Activated naive CD4-positive, alpha-beta T cell treated with anti-CD3 and anti-CD28 coated beads, Interleukin-2, amount 50 U/mL, for 16 hours (primary cell): Measurements from ENCODE around the gene FAM171A1.
"Not testable (repeated sequence)": the region's sequence is repeated elsewhere in the genome, so short reads cannot be mapped to it uniquely, and the experiment has no call there.

Experiments used
- DNase-seq: peaks from one replicate; pipeline ENCODE4 v3.0.0-alpha.2; 2020

FAM171A1 gene

GRCh38 chr10:15314482-15315045 lies 56.5 kb downstream of the FAM171A1 start:
- no peak for DNase-seq

GRCh38 chr10:15313843-15314242 lies 57.2 kb downstream of the FAM171A1 start:
- DNase-seq = no peak

- no peak for DNase-seq
These were observed 58.0 kb downstream of the FAM171A1 start for GRCh38 chr10:15313047-15313446.

- DNase-seq = no peak
These were observed 59.4 kb downstream of the FAM171A1 start for GRCh38 chr10:15311569-15312280.

GRCh38 chr10:15310776-15311568 lies 60.1 kb downstream of the FAM171A1 start:
- no peak for DNase-seq

GRCh38 chr10:15309221-15309620 lies 61.9 kb downstream of the FAM171A1 start:
- DNase-seq = no peak

GRCh38 chr10:15306735-15307280 lies 64.3 kb downstream of the FAM171A1 start:
- no peak for DNase-seq

GRCh38 chr10:15305634-15306033 lies 65.5 kb downstream of the FAM171A1 start:
- DNase-seq = no peak

- DNase-seq = no peak
These were observed 65.9 kb downstream of the FAM171A1 start for GRCh38 chr10:15305161-15305560.

- not testable (repeated sequence) for DNase-seq
These were observed 68.7 kb downstream of the FAM171A1 start for GRCh38 chr10:15302188-15302956.

- DNase-seq = no peak
These were observed 70.4 kb downstream of the FAM171A1 start for GRCh38 chr10:15300697-15301096.

- no peak for DNase-seq
These were observed 70.9 kb downstream of the FAM171A1 start for GRCh38 chr10:15300145-15300544.

GRCh38 chr10:15296701-15297100 lies 74.4 kb downstream of the FAM171A1 start:
- DNase-seq = no peak

- no peak for DNase-seq
These were observed 75.4 kb downstream of the FAM171A1 start for GRCh38 chr10:15295537-15296325.

- DNase-seq = no peak
These were observed 76.9 kb downstream of the FAM171A1 start for GRCh38 chr10:15293862-15294842.

- DNase-seq = no peak
These were observed 80.4 kb downstream of the FAM171A1 start for GRCh38 chr10:15290671-15291070.

GRCh38 chr10:15290150-15290549 lies 80.9 kb downstream of the FAM171A1 start:
- no peak for DNase-seq

GRCh38 chr10:15280974-15281373 lies 90.1 kb downstream of the FAM171A1 start:
- DNase-seq = no peak

- no peak for DNase-seq
These were observed 90.6 kb downstream of the FAM171A1 start for GRCh38 chr10:15280462-15280861.

- DNase-seq = no peak
These were observed 91.9 kb downstream of the FAM171A1 start for GRCh38 chr10:15279236-15279635.

- DNase-seq = no peak
These were observed 92.3 kb downstream of the FAM171A1 start for GRCh38 chr10:15278786-15279185.
